Measurements from ENCODE around the gene GNLY.

GNLY gene

DNA sequence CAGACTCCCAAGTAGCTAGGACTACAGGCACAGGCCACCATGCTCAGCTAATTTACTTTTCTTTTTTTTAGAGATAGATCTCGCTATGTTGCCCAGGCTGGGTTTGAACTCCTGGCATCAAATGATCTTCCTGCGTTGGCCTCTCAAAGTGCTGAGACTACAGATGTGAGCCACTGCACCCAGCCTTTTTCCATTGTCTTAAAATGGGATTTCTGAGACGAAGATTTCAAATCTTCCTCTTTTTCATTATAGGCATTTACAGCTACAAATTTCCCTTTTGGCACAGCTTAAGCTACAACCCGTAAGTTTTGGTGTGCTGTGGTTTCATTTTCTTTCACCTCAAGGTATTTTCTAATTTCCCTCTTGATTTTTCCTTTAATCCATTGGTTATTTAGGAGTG is 8.6 kb downstream of the GNLY start:
- H3K9me2 ChIP-seq (replicated peaks; ENCODE audit: insufficient read depth, low read length), result no peaks in the 10 kb centered on the region
- H3K27me3 ChIP-seq (ENCODE audit: low read length), result no peaks in the 10 kb centered on the region
- H4K20me1 ChIP-seq (ENCODE audit: low read depth, low read length), result no peaks in the 10 kb centered on the region
- no peak overlapping the region for H3K4me3 ChIP-seq (ENCODE audit: insufficient read depth, low read length, poor library complexity, severe bottlenecking)
- no peak overlapping the region for H3K27ac ChIP-seq (ENCODE audit: low read depth, low read length)
- H3K36me3 ChIP-seq (ENCODE audit: low read length), result no peaks in the 10 kb centered on the region
- H3K4me2 ChIP-seq (ENCODE audit: low read depth, low read length, poor library complexity, severe bottlenecking), result no peak overlapping the region
- no peaks in the 10 kb centered on the region for H3K79me2 ChIP-seq (ENCODE audit: insufficient read depth, low read length)
- no peaks in the 10 kb centered on the region for H3F3A ChIP-seq (ENCODE audit: insufficient read depth)
- TF ChIP-seq, protein P1, sequence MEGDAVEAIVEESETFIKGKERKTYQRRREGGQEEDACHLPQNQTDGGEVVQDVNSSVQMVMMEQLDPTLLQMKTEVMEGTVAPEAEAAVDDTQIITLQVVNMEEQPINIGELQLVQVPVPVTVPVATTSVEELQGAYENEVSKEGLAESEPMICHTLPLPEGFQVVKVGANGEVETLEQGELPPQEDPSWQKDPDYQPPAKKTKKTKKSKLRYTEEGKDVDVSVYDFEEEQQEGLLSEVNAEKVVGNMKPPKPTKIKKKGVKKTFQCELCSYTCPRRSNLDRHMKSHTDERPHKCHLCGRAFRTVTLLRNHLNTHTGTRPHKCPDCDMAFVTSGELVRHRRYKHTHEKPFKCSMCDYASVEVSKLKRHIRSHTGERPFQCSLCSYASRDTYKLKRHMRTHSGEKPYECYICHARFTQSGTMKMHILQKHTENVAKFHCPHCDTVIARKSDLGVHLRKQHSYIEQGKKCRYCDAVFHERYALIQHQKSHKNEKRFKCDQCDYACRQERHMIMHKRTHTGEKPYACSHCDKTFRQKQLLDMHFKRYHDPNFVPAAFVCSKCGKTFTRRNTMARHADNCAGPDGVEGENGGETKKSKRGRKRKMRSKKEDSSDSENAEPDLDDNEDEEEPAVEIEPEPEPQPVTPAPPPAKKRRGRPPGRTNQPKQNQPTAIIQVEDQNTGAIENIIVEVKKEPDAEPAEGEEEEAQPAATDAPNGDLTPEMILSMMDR (IDR thresholded peaks at IDR 0.05; ENCODE audit: insufficient read depth, low read length, poor library complexity, severe bottlenecking), result no peak
- TF ChIP-seq EZH2phosphoT487 (conservative IDR thresholded peaks at IDR 0.05; ENCODE audit: low read length), result no peak
- no peaks in the 10 kb centered on the region for H3K9me3 ChIP-seq (ENCODE audit: insufficient read depth, low read length)
- no peak overlapping the region for H3K9ac ChIP-seq (ENCODE audit: low read length)
- H2AFZ ChIP-seq (ENCODE audit: low read depth, low read length, severe bottlenecking), result no peak overlapping the region

GRCh38 chr2:85703329-85703728 is 9.2 kb downstream of the GNLY start:
- H2AFZ ChIP-seq (ENCODE audit: low read depth, low read length, severe bottlenecking), result no peak overlapping the region
- no peaks in the 10 kb centered on the region for H3K9me2 ChIP-seq (replicated peaks; ENCODE audit: insufficient read depth, low read length)
- no peaks in the 10 kb centered on the region for H3F3A ChIP-seq (ENCODE audit: insufficient read depth)
- H4K20me1 ChIP-seq (ENCODE audit: low read depth, low read length), result no peaks in the 10 kb centered on the region
- no peak overlapping the region for H3K4me3 ChIP-seq (ENCODE audit: insufficient read depth, low read length, poor library complexity, severe bottlenecking)
- no peak overlapping the region for H3K27ac ChIP-seq (ENCODE audit: low read depth, low read length)
- H3K79me2 ChIP-seq (ENCODE audit: insufficient read depth, low read length), result no peaks in the 10 kb centered on the region
- no peaks in the 10 kb centered on the region for H3K36me3 ChIP-seq (ENCODE audit: low read length)
- no peak overlapping the region for H3K4me2 ChIP-seq (ENCODE audit: low read depth, low read length, poor library complexity, severe bottlenecking)
- no peak overlapping the region for H3K9ac ChIP-seq (ENCODE audit: low read length)
- no peaks in the 10 kb centered on the region for H3K27me3 ChIP-seq (ENCODE audit: low read length)
- TF ChIP-seq, protein P1 (IDR thresholded peaks at IDR 0.05; ENCODE audit: insufficient read depth, low read length, poor library complexity, severe bottlenecking), result no peak
- TF ChIP-seq EZH2phosphoT487 (conservative IDR thresholded peaks at IDR 0.05; ENCODE audit: low read length), result no peak
- no peaks in the 10 kb centered on the region for H3K9me3 ChIP-seq (ENCODE audit: insufficient read depth, low read length)

DNA sequence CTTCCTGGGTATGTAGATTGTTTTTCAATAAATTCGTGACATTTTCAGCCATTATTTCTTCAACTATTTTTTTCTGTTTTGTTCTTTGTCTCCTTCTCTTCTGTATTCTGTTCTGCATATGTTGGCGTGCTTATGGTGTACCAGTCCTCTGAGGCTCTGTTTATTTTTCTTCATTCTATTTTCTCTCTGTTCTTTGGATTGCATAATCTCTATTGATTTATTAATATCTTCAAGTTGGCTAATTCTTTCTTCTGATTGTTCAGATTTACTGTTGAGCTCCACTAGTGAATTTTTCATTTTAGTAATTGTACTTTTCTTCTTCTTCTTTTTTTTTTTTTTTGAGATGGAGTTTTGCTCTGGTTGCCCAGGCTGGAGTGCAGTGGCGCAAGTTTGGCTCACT is 9.9 kb downstream of the GNLY start:
- no peak overlapping the region for H3K4me3 ChIP-seq (ENCODE audit: insufficient read depth, low read length, poor library complexity, severe bottlenecking)
- H3K79me2 ChIP-seq (ENCODE audit: insufficient read depth, low read length), result no peaks in the 10 kb centered on the region
- no peaks in the 10 kb centered on the region for H3K36me3 ChIP-seq (ENCODE audit: low read length)
- no peak overlapping the region for H3K27ac ChIP-seq (ENCODE audit: low read depth, low read length)
- no peaks in the 10 kb centered on the region for H3K9me2 ChIP-seq (replicated peaks; ENCODE audit: insufficient read depth, low read length)
- H4K20me1 ChIP-seq (ENCODE audit: low read depth, low read length), result no peaks in the 10 kb centered on the region
- no peaks in the 10 kb centered on the region for H3F3A ChIP-seq (ENCODE audit: insufficient read depth)
- no peak overlapping the region for H3K4me2 ChIP-seq (ENCODE audit: low read depth, low read length, poor library complexity, severe bottlenecking)
- H2AFZ ChIP-seq (ENCODE audit: low read depth, low read length, severe bottlenecking), result no peak overlapping the region
- H3K9me3 ChIP-seq (ENCODE audit: insufficient read depth, low read length), result no peaks in the 10 kb centered on the region
- TF ChIP-seq, protein P1 (IDR thresholded peaks at IDR 0.05; ENCODE audit: insufficient read depth, low read length, poor library complexity, severe bottlenecking), result no peak
- TF ChIP-seq EZH2phosphoT487 (conservative IDR thresholded peaks at IDR 0.05; ENCODE audit: low read length), result no peak
- H3K9ac ChIP-seq (ENCODE audit: low read length), result no peak overlapping the region
- H3K27me3 ChIP-seq (ENCODE audit: low read length), result no peaks in the 10 kb centered on the region
